Measurements from ENCODE around the gene PNN. TPM values are rescaled to one million over a fixed set of nuclear protein-coding genes. Genes with fewer than 3 reads are reported as not detected.
A peak's percentile ranks its signal among the peaks of the same experiment; 100 is the strongest.
"Not testable (repeated sequence)": the region's sequence is repeated elsewhere in the genome, so short reads cannot be mapped to it uniquely, and the experiment has no call there.

Gene PNN
- total and polyA plus RNA-seq, 9 of the 15 experiments (the other 6 are each of a cell fraction or from before 2014, with no cell fraction given) = 30.2 to 188 (median 69.7) TPM

DNA sequence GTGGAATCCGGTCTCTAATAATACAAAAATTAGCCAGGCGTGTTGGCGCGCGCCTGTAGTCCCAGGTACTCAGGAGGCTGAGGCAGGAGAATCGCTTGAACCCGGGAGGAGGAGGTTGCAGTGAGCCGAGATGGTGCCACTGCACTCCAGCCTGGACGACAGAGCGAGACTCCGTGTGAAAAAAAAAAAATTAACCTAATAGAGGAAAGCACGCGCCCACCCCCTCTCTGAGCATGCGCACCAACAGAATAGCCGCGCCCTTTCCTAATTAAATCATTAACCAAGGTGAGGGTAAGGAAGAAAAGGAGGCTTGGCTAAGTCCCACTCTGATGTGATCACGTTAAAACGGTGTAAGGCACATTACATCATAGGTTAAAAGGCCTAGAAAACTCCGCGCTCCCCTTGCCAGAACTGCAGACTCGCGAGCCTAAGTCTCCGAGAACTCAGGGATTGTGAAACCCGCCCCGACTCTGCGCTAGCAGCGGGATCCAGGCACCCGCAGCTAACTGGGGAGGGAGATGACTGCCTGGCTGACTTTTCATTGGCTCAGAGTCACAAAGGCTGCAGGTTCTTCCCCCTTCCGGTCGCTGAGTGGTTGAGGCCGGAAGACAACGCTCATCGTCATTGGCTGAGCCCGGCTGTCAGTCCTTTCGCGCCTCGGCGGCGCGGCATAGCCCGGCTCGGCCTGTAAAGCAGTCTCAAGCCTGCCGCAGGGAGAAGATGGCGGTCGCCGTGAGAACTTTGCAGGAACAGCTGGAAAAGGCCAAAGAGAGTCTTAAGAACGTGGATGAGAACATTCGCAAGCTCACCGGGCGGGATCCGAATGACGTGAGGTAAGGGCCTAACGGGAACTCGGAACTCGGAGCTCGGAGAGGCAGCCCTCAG lies at the start of gene PNN (continued):
- TF ChIP-seq STAT5A (IDR thresholded peaks at IDR 0.05; ENCODE audit: borderline replicate concordance, low read length) (0 out of 2 replicates have a peak, but pooled peaks have one; percentile 10), NUFIP1 (IDR thresholded peaks at IDR 0.05; ENCODE audit: partially characterized antibody) (peak; percentile 55), RBM25 (IDR thresholded peaks at IDR 0.05; ENCODE audit: low read depth, low read length, severe bottlenecking) (peak; percentile 93), GABPB1 (CRISPR knock-in tag; IDR thresholded peaks at IDR 0.05) (peak; percentile 96), ZNF316 (IDR thresholded peaks at IDR 0.05) (0 out of 2 replicates have a peak, but pooled peaks have one; percentile 1)

DNA sequence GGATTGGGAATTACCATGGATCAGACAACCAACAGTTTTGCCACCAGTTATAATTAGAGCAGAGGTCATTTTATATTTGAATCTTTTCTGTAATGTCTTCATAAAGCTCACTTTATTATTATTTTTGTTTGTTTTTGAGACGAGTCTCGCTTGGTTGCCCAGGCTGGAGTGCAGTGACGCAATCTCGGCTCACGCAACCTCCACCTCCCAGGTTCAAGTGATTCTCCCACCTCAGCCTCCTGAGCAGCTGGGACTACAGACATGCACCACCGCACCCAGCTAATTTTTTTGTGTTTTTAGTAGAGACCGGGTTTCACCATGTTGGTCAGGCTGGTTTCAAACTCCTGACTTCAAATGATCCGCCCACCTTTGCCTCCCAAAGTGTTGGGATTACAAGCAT lies 37.2 kb upstream of the PNN start:
- in situ Hi-C loops (cut with MboI) = not testable (repeated sequence)

More for the DNA sequence above, 37.2 kb upstream of the PNN start:
- H3K9me1 ChIP-seq (ENCODE audit: control insufficient read depth, insufficient read depth, low read length); H3K9ac ChIP-seq (ENCODE audit: insufficient read depth in 1 of 2, low read depth in 2 of 2, low read length in 2 of 2); CTCF ChIA-PET (ENCODE audit: low intra/inter-chr PET ratio); H3K9me3 ChIP-seq (replicated peaks; ENCODE audit: control insufficient read depth, insufficient read depth, low read depth, low read length); H3K4me1 ChIP-seq (replicated peaks in 1 of 2; ENCODE audit: control insufficient read depth in 2 of 2, insufficient read depth in 2 of 2, low read length in 2 of 2); H3K27me3 ChIP-seq (ENCODE audit: control insufficient read depth in 2 of 2, insufficient read depth in 2 of 2, low read length in 2 of 2); FAIRE-seq; H2AFZ ChIP-seq (ENCODE audit: low read depth, low read length); ATAC-seq; H3K4me2 ChIP-seq (ENCODE audit: insufficient read depth, low read length); BruUV-seq (replicated peaks); DNase-seq (ENCODE audit: extremely low read depth in 1 of 4, low spot score in 3 of 4); H3K27ac ChIP-seq (ENCODE audit: extremely low read depth, low read depth, low read length); H3K79me2 ChIP-seq (ENCODE audit: control insufficient read depth, insufficient read depth, low read length); H4K20me1 ChIP-seq (replicated peaks; ENCODE audit: control insufficient read depth, insufficient read depth, low read length); H3K4me3 ChIP-seq; intact Hi-C loops (cut with micrococcal nuclease): not testable (repeated sequence)
- peaks cover 38% of the 10 kb centered on the region for H3K36me3 ChIP-seq (ENCODE audit: control insufficient read depth, insufficient read depth, low read length)
- POLR2A ChIA-PET = interaction anchor here (1.5 kb wide), 1 partner anchor 24 kb away, joined by 4 read pairs; no protein-coding TSS in a partner anchor
- TF ChIP-seq CEBPB (tag; IDR thresholded peaks at IDR 0.05) = 0 out of 2 replicates have a peak, but pooled peaks have one; percentile 10
- 92% methylated on average over 8 of the region's 8 CpGs for WGBS (ENCODE audit: insufficient coverage, low coverage, missing lambda C conversion rate)

All from K562 (cell line).